ENCODE results near the gene TTC21A. TPM values are rescaled to one million over a fixed set of nuclear protein-coding genes. Genes with fewer than 3 reads are reported as not detected.
A peak's percentile ranks its signal among the peaks of the same experiment; 100 is the strongest.

The TTC21A gene
- total RNA-seq, 1 experiment from 2014 or later: 1.7 TPM

DNA sequence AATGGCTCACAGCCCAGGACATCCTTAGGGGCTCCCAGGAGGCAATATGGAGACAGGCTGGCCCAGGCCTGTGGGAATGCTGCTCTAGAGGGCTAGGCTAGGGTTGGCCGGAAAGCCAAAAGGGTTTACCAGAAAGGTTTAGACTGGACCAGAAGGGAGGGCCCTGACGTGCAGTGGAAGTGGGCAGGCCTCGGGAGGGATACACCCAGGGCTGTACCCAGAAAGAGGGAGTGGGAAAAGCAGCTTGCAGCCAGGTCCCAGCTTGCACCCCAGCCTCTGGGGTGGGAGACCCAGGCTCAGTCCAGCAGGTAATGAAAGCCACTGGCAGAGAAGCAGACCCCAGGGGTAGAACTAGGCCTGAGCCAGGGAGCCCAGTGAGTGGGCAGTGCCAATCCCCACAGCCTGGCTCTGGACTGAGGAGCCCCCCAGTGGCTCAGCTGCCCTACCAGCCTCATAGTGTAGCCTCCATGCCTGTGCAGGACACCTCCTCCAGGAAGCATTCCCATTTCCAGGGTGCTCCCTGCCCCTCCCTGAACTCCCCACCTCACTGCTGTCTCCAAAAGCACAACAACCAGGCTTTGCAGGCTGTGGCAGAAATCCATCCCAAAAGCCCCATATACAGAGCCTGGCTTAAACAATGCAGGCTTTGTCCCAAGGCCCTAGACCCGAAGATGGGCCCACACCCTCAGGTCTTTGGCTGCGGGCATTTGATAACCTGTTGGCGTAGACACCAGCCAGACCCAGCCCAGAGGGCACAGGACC, 3.5 kb upstream of the TTC21A start:
- TF ChIP-seq, protein P1, sequence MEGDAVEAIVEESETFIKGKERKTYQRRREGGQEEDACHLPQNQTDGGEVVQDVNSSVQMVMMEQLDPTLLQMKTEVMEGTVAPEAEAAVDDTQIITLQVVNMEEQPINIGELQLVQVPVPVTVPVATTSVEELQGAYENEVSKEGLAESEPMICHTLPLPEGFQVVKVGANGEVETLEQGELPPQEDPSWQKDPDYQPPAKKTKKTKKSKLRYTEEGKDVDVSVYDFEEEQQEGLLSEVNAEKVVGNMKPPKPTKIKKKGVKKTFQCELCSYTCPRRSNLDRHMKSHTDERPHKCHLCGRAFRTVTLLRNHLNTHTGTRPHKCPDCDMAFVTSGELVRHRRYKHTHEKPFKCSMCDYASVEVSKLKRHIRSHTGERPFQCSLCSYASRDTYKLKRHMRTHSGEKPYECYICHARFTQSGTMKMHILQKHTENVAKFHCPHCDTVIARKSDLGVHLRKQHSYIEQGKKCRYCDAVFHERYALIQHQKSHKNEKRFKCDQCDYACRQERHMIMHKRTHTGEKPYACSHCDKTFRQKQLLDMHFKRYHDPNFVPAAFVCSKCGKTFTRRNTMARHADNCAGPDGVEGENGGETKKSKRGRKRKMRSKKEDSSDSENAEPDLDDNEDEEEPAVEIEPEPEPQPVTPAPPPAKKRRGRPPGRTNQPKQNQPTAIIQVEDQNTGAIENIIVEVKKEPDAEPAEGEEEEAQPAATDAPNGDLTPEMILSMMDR (conservative IDR thresholded peaks at IDR 0.05): no peak
- no peak overlapping the region for H4K8ac ChIP-seq (replicated peaks; ENCODE audit: insufficient read length, low read depth, low read length)
- H2AK5ac ChIP-seq (ENCODE audit: insufficient read length, low read length): no peak overlapping the region
- H2AFZ ChIP-seq (ENCODE audit: low read length): no peak overlapping the region
- no peak overlapping the region for H3K4ac ChIP-seq (ENCODE audit: low read depth, low read length)
- H2BK20ac ChIP-seq (ENCODE audit: low read depth, low read length, poor library complexity, severe bottlenecking): no peak overlapping the region
- Mint-ChIP-seq H3K27ac (peak overlapping the region in 2 of 3 experiments; percentile 68 to 80; a peak in 3 of 7 replicates), H3K4me1 (peaks cover 20 to 21% of the 10 kb centered on the region in 2 experiments), H3K9me3 (no peaks in the 10 kb centered on the region), H3K36me3 (ENCODE audit: insufficient read depth in 1 of 3, low read depth in 3 of 3) (peaks cover 0 to 6% (median 0%) of the 10 kb centered on the region in 3 experiments; a peak in 4 of 7 replicates), H3K27me3 (ENCODE audit: low read depth) (peaks cover 22% of the 10 kb centered on the region), H3K4me3 (no peak overlapping the region)
- H3K79me2 ChIP-seq (ENCODE audit: insufficient read depth, low read length): no peaks in the 10 kb centered on the region; the same call in 1 of the 2 replicates
- no peak overlapping the region for H2BK120ac ChIP-seq (ENCODE audit: low read depth, low read length, poor library complexity, severe bottlenecking)
- no CpG with 5 or more reads among the region's 6 CpGs for WGBS (ENCODE audit: extremely low coverage, insufficient read length, low lambda C conversion rate)
- no peak overlapping the region for H3K23ac ChIP-seq (ENCODE audit: insufficient read length, low read depth, low read length)
- H3K79me1 ChIP-seq (ENCODE audit: insufficient read depth, low read depth, low read length, poor library complexity, severe bottlenecking): no peaks in the 10 kb centered on the region
- no peaks in the 10 kb centered on the region for H3K4me1 ChIP-seq (ENCODE audit: insufficient read depth, low read length)
- no peak overlapping the region for H3K18ac ChIP-seq (ENCODE audit: insufficient read length, low read depth, low read length)
- H3K27ac ChIP-seq (ENCODE audit: insufficient read length, low read depth, low read length): no peak overlapping the region
- H3K4me2 ChIP-seq (ENCODE audit: insufficient read depth, insufficient read length, low read length): no peak overlapping the region
- H3K27me3 ChIP-seq (ENCODE audit: insufficient read depth, low read length): 0 out of 2 replicates have a peak, but pooled peaks cover 3% of the 10 kb centered on the region
- H3K9ac ChIP-seq (ENCODE audit: extremely low read depth, insufficient read length, low read length): no peak overlapping the region
- no peaks in the 10 kb centered on the region for H3K9me3 ChIP-seq (ENCODE audit: control insufficient read depth, low read depth, low read length)
- H4K91ac ChIP-seq (ENCODE audit: insufficient read length, low read depth, low read length): no peak overlapping the region
- H3K14ac ChIP-seq (ENCODE audit: insufficient read depth, low read length): no peak overlapping the region
- H4K5ac ChIP-seq (ENCODE audit: insufficient read length, low read depth, low read length): no peak overlapping the region
- peaks cover 15% of the 10 kb centered on the region for H3K23me2 ChIP-seq (ENCODE audit: insufficient read length, low read depth, low read length, poor library complexity, severe bottlenecking)
- H3T11ph ChIP-seq (ENCODE audit: low read length): no peak overlapping the region
- no peak for DNase-seq
- H2BK5ac ChIP-seq (ENCODE audit: insufficient read length, low read length): no peak overlapping the region
- H3K56ac ChIP-seq (ENCODE audit: insufficient read length, low read depth, low read length): no peak overlapping the region
- H4K20me1 ChIP-seq (ENCODE audit: control insufficient read depth, insufficient read depth, insufficient read length): no peaks in the 10 kb centered on the region
- H2BK12ac ChIP-seq (ENCODE audit: insufficient read length, low read depth, low read length): no peak overlapping the region
- H2BK15ac ChIP-seq (ENCODE audit: low read depth, low read length): no peak overlapping the region
